HUES64 (cell line): ENCODE data around the gene ESCO1.
"Not testable (repeated sequence)": the region's sequence is repeated elsewhere in the genome, so short reads cannot be mapped to it uniquely, and the experiment has no call there.

ENCODE experiments used
- H3K27ac ChIP-seq: 2 replicates; pipeline ENCODE4 v1.7.0; 2013; ENCODE audit warnings: low read depth, low read length, inconsistent platforms
- H3K27me3 ChIP-seq: 2 replicates; pipeline ENCODE4 v1.6.1; 2013; ENCODE audit warnings: mild to moderate bottlenecking, low read length; ENCODE audit not compliant: insufficient read depth
- H3K36me3 ChIP-seq: 2 replicates; pipeline ENCODE4 v1.6.1; 2013; ENCODE audit warnings: mild to moderate bottlenecking, low read length; ENCODE audit not compliant: insufficient read depth
- H3K4me1 ChIP-seq: 2 replicates; pipeline ENCODE4 v1.6.1; 2013; ENCODE audit warnings: mild to moderate bottlenecking, low read length, moderate library complexity; ENCODE audit not compliant: insufficient read depth
- H3K4me3 ChIP-seq: 2 replicates; pipeline ENCODE4 v1.5.1; 2013; ENCODE audit warnings: mild to moderate bottlenecking, low read length, moderate library complexity
- H3K9ac ChIP-seq: 2 replicates; pipeline ENCODE4 v1.6.1; 2013; ENCODE audit warnings: mild to moderate bottlenecking, low read depth, low read length
- H3K9me3 ChIP-seq: 2 replicates; pipeline ENCODE4 v1.6.1; 2013; ENCODE audit warnings: low read depth, low read length; ENCODE audit not compliant: insufficient read depth
- WGBS: fragments of 150-250, 120-280 bp; methylation state at CpG from one replicate; pipeline ENCODE4 v1.1.7; 2013; ENCODE audit warnings: missing lambda C conversion rate; 5-methylcytosine and 5-hydroxymethylcytosine counted together

Gene ESCO1

DNA sequence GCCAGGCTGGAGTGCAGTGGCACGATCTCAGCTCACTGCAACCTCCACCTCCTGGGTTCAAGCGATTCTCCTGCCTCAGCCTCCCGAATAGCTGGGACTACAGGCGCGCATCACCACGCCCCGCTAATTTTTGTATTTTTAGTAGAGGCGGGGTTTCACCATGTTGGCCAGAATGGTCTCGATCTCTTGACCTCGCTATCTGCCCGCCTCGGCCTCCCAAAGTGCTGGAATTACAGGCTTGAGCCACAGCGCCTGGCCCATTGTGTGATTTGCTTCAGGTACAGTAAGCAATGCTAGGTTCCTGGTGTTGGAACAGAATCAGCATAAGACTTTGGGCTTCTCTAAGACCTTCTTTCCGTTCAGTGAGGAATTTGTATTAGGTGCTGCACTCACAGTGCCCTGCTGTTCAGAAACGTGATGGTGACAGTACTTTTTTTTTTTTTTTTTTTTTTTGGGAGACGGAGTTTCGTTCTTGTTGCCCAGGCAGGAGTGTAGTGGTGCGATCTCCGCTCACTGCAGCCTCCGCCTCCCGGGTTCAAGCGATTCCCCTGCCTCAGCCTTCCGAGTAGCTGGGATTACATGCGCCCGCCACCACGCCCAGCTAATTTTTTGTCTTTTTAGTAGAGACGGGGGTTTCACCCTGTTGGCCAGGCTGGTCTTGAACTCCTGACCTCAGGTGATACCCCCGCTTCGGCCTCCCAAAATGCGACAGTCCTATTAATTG, 11.1 kb upstream of the ESCO1 start:
- WGBS = 79% methylated on average over 30 of the region's 30 CpGs

GRCh38 chr18:21605213-21605612, 4.7 kb upstream of the ESCO1 start:
- Histone ChIP-seq H3K27ac (no peak overlapping the region), H3K9me3 (no peaks in the 10 kb centered on the region), H3K4me3 (no peak overlapping the region), H3K9ac (no peak overlapping the region), H3K27me3 (no peaks in the 10 kb centered on the region), H3K4me1 (no peaks in the 10 kb centered on the region), H3K36me3 (no peaks in the 10 kb centered on the region)

More for the DNA sequence above, 11.1 kb upstream of the ESCO1 start:
- Histone ChIP-seq H3K36me3 (peaks cover 22% of the 10 kb centered on the region), H3K4me3 (peak overlapping the region; percentile 93)
- H3K4me1 ChIP-seq, H3K9ac ChIP-seq, H3K27ac ChIP-seq, H3K9me3 ChIP-seq, H3K27me3 ChIP-seq: not testable (repeated sequence)

DNA sequence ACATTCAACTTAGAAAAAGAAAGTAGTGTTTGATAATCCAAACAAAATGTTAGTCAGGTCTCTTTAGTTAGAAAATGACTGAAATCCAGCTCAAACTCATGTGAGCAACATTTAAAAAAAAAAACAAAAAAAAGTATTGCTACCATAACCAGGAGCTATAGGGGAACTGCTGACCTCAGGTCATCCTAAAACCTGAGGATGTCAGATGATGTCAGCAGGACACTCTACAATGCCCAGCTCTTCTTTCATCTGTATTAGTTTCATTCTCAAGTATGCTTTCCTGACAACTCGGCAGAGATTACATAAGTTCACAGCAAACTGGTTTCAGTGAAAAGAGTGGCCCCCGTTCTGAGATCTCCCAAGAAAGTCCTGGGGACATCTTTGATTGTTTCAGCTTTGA, 4.2 kb upstream of the ESCO1 start:
- Histone ChIP-seq H3K4me1 (no peaks in the 10 kb centered on the region), H3K9me3 (no peaks in the 10 kb centered on the region), H3K36me3 (no peaks in the 10 kb centered on the region), H3K27me3 (no peaks in the 10 kb centered on the region), H3K4me3 (no peak overlapping the region), H3K9ac (no peak overlapping the region), H3K27ac (no peak overlapping the region)
- WGBS = 76% methylated on average over 2 of the region's 2 CpGs

- H3K27ac ChIP-seq = no peak overlapping the region
- H3K36me3 ChIP-seq = no peaks in the 10 kb centered on the region
- no peak overlapping the region for H3K4me3 ChIP-seq
- H3K9ac ChIP-seq = no peak overlapping the region
- no peaks in the 10 kb centered on the region for H3K9me3 ChIP-seq
- H3K4me1 ChIP-seq = peaks cover 6% of the 10 kb centered on the region; the same call in 1 of the 2 replicates
- WGBS = 97% methylated on average over 5 of the region's 5 CpGs
- H3K27me3 ChIP-seq = no peaks in the 10 kb centered on the region
These were observed 1.7 kb upstream of the ESCO1 start for GRCh38 chr18:21602299-21602587.

DNA sequence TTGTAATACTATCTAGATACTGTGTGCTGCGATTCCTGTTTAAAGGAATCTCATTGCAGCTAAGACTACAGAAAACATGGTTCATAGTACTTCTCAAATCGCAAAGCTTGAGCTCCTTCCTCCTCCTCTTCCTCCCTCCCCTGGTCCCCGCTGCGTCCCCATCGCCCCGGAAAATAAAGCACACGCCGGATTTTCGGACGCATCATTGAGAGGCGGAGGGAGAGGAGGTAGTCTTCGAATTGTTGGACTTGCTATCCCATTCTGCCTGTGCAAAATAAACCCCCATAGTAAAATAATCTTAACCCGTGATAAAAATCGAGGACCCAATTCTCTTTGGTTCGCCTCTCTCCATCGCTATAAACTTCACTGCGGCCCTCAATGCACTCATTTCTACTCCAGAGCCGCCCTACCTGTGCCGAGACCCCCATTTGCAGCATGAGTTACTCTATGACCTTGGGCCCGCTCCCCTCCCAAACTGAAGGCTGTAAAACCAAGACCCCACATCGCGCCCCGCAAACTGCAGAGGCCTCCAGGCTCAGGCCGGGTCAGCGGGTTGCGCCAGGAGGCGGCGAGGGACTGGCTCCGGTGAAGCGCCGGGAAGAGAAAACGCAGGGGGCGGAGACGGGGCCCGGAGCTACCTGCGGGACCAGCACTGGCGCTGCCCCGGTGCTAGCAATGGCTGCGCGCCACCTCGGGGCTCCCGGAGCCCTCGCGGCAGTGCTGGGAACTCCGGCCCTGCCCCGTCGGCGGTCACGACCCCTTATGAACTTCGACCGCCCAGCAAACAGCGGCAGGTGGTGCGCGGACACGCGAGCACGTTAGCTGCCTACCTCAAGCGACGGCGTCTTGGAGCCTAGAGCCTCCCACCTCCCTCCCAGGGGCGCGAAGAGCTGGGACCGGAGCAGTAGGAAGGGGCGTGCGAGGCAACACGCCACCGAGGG, 649 bp downstream of the ESCO1 start:
- H3K4me3 ChIP-seq = peak overlapping the region; percentile 94
- under 1% methylated on average over 62 of the region's 67 CpGs for WGBS
- H3K36me3 ChIP-seq = peaks cover 11% of the 10 kb centered on the region; the same call in 1 of the 2 replicates
- peak overlapping the region; percentile 92 for H3K9ac ChIP-seq
- H3K27me3 ChIP-seq = no peaks in the 10 kb centered on the region
- 0 out of 2 replicates have a peak, but pooled peaks cover under 1% of the 10 kb centered on the region for H3K9me3 ChIP-seq
- peak overlapping the region; percentile 100 for H3K27ac ChIP-seq
- H3K4me1 ChIP-seq = peaks cover 6% of the 10 kb centered on the region; the same call in 1 of the 2 replicates

GRCh38 chr18:21598726-21599584, 1.5 kb downstream of the ESCO1 start:
- 51% methylated on average over 14 of the region's 18 CpGs for WGBS
- H3K9ac ChIP-seq = peak overlapping the region; percentile 92
- H3K9me3 ChIP-seq = peaks cover 7% of the 10 kb centered on the region; the same call in 1 of the 2 replicates
- peaks cover 15% of the 10 kb centered on the region for H3K36me3 ChIP-seq
- peaks cover 6% of the 10 kb centered on the region; the same call in 1 of the 2 replicates for H3K4me1 ChIP-seq
- H3K4me3 ChIP-seq = peak overlapping the region; percentile 94
- H3K27ac ChIP-seq = peak overlapping the region; percentile 100
- no peaks in the 10 kb centered on the region for H3K27me3 ChIP-seq

DNA sequence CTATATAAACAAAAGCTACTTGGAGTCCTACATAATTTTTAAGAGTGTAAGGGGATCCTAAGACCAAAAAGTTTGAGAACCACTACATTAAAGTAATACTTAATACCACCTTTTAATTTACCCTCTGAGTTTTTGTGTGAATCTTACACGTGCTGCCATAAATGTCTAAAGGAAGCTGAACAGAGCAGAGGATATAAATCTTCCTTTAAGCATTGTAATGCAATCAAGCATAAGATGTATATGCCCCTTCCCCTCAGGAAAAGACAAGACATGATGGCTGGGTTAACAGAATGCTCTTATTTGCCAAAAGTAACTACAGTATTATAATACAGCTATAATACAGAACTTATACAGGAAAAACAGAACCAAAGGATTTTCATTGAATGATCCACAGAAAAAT, 2.9 kb downstream of the ESCO1 start:
- H3K27me3 ChIP-seq = no peaks in the 10 kb centered on the region
- H3K4me3 ChIP-seq = no peak overlapping the region
- no peak overlapping the region for H3K27ac ChIP-seq
- H3K9ac ChIP-seq = no peak overlapping the region
- peaks cover 20% of the 10 kb centered on the region for H3K36me3 ChIP-seq
- H3K4me1 ChIP-seq = peaks cover 6% of the 10 kb centered on the region; the same call in 1 of the 2 replicates
- peaks cover 12% of the 10 kb centered on the region; the same call in 1 of the 2 replicates for H3K9me3 ChIP-seq
- 83% methylated on average over 1 of the region's 1 CpG for WGBS

GRCh38 chr18:21593540-21594257, 6.8 kb downstream of the ESCO1 start:
- H3K36me3 ChIP-seq = peaks cover 26% of the 10 kb centered on the region
- H3K9ac ChIP-seq = no peak overlapping the region
- H3K9me3 ChIP-seq = peaks cover 12% of the 10 kb centered on the region; the same call in 1 of the 2 replicates
- H3K27ac ChIP-seq = no peak overlapping the region
- H3K4me3 ChIP-seq = no peak overlapping the region
- H3K4me1 ChIP-seq = peaks cover 3% of the 10 kb centered on the region; the same call in 1 of the 2 replicates
- 96% methylated on average over 3 of the region's 7 CpGs for WGBS
- H3K27me3 ChIP-seq = no peaks in the 10 kb centered on the region

- 94% methylated on average over 16 of the region's 33 CpGs for WGBS
- not testable (repeated sequence) for H3K27ac ChIP-seq, H3K9ac ChIP-seq, H3K4me1 ChIP-seq, H3K4me3 ChIP-seq, H3K27me3 ChIP-seq
- peaks cover 12% of the 10 kb centered on the region; the same call in 1 of the 2 replicates for H3K9me3 ChIP-seq
- peaks cover 26% of the 10 kb centered on the region for H3K36me3 ChIP-seq
These were observed 8.1 kb downstream of the ESCO1 start for GRCh38 chr18:21592361-21592760.

- no peak overlapping the region for H3K27ac ChIP-seq
- H3K4me3 ChIP-seq = no peak overlapping the region
- no peaks in the 10 kb centered on the region for H3K27me3 ChIP-seq
- H3K4me1 ChIP-seq = no peaks in the 10 kb centered on the region
- H3K9me3 ChIP-seq = no peaks in the 10 kb centered on the region
- H3K9ac ChIP-seq = no peak overlapping the region
- H3K36me3 ChIP-seq = peaks cover 24% of the 10 kb centered on the region
- 92% methylated on average over 5 of the region's 5 CpGs for WGBS
These were observed 16.1 kb downstream of the ESCO1 start for GRCh38 chr18:21584391-21584790.
